Measurements from ENCODE around the gene MMUT. TPM values are rescaled to one million over a fixed set of nuclear protein-coding genes. Genes with fewer than 3 reads are reported as not detected.

Gene MMUT
- total RNA-seq, 2 donors from 2014 or later, result 13.7 to 23.9 TPM

- TF ChIP-seq POLR2A (IDR thresholded peaks at IDR 0.05) (no peak), POLR2AphosphoS5 (IDR thresholded peaks at IDR 0.05) (no peak), CTCF (IDR thresholded peaks at IDR 0.05) (no peak)
- H3K27ac ChIP-seq, result no peak overlapping the region
- 67% methylated on average over 2 of the region's 2 CpGs for WGBS
- no peaks in the 10 kb centered on the region for H3K4me1 ChIP-seq (replicated peaks)
- no peaks in the 10 kb centered on the region for H3K27me3 ChIP-seq (replicated peaks; ENCODE audit: insufficient read depth)
- no peaks in the 10 kb centered on the region for H3K9me3 ChIP-seq
- no peaks in the 10 kb centered on the region for H3K36me3 ChIP-seq
- no peak overlapping the region for H3K4me3 ChIP-seq
- intact Hi-C loops (cut with DNase I), result no loop called here
- DNase-seq (ENCODE audit: low spot score), result no peak
These were observed 78.1 kb downstream of the MMUT start for GRCh38 chr6:49384904-49385303.

Other genes starting within 250 kb of the MMUT start
- 1 to 10 TPM; 3.5 to 3.8 TPM for gene CENPQ, start 117 bp upstream of the MMUT start, total RNA-seq
- not detected for gene GLYATL3, start 36.7 kb upstream of the MMUT start, total RNA-seq
- gene C6orf141, start 87.4 kb upstream of the MMUT start, total RNA-seq, result 10 to 100 TPM in 1 of 2 donors, 1 to 10 TPM in 1; 2.2 to 37.8 TPM
- not detected for gene RHAG, start 173.6 kb upstream of the MMUT start, total RNA-seq